Naive thymus-derived CD4-positive, alpha-beta T cell (primary cell): ENCODE measurements around the gene CHCHD10. TPM values are rescaled to one million over a fixed set of nuclear protein-coding genes. Genes with fewer than 3 reads are reported as not detected.
A peak's percentile ranks its signal among the peaks of the same experiment; 100 is the strongest.

Experiments used
- ATAC-seq: fragments of 150-1000 bp; cut with Tn5 transposase; 2 replicates; pipeline ENCODE4 v1.10.0; 2021; ENCODE audit warnings: mild to moderate bottlenecking, moderate library complexity
- CTCF ChIA-PET: fragments of 350-600 bp; sonication (Branson Sonifier 250); formaldehyde crosslinking; loops from one replicate; lab custom pipeline; 2021; ENCODE audit warnings: antibody characterized with exemption; lab: Charles Lee
- POLR2A ChIA-PET: fragments of 350-600 bp; sonication (Branson Sonifier 250); formaldehyde crosslinking; loops from one replicate; lab custom pipeline; 2021; ENCODE audit warnings: antibody characterized with exemption, inconsistent platforms; lab: Charles Lee
- DNase-seq, 9 donors: peaks; one replicate each; pipeline versions ENCODE4 v3.0.0 to v3.0.0-alpha.2; 2020 to 2022; ENCODE audit warnings: mixed read lengths in 1 of 9
- H3K27ac ChIP-seq: one replicate; pipeline ENCODE4 v1.7.0; 2013; ENCODE audit warnings: mild to moderate bottlenecking, low read depth, low read length, moderate library complexity
- H3K27me3 ChIP-seq, 2 donors: one replicate each; pipeline ENCODE4 v1.7.0; 2013; ENCODE audit warnings: low read length in 2 of 2, mild to moderate bottlenecking in 2 of 2, moderate library complexity in 2 of 2; ENCODE audit not compliant: control insufficient read depth in 2 of 2, insufficient read depth in 2 of 2
- H3K36me3 ChIP-seq, 3 experiments: 1 replicate in 2 of 3; 2 replicates in 1 of 3; pipeline ENCODE4 v1.7.0; 2013; ENCODE audit warnings: low read length in 3 of 3, mild to moderate bottlenecking in 3 of 3, moderate library complexity in 1 of 3; ENCODE audit not compliant: insufficient read depth in 3 of 3, control insufficient read depth in 2 of 3
- H3K4me1 ChIP-seq, 2 donors: one replicate each; pipeline ENCODE4 v1.7.0; 2013; ENCODE audit warnings: low read length in 2 of 2, mild to moderate bottlenecking in 2 of 2, moderate library complexity in 1 of 2; ENCODE audit not compliant: control insufficient read depth in 2 of 2, insufficient read depth in 2 of 2
- H3K4me3 ChIP-seq: 2 replicates; pipeline ENCODE4 v1.7.0; 2013; ENCODE audit warnings: mild to moderate bottlenecking, low read length
- H3K9me3 ChIP-seq, 3 experiments: 1 replicate in 2 of 3; 2 replicates in 1 of 3; pipeline ENCODE4 v1.7.0; 2013; ENCODE audit warnings: low read length in 3 of 3; ENCODE audit not compliant: control insufficient read depth in 2 of 3
- H3K27ac Mint-ChIP-seq, 9 donors: one replicate each; pipeline ENCODE4 v1.8.0; 2020 to 2022; ENCODE audit warnings: mixed read lengths in 9 of 9, mild to moderate bottlenecking in 8 of 9, moderate library complexity in 5 of 9, inconsistent platforms in 2 of 9
- H3K27me3 Mint-ChIP-seq, 5 donors: one replicate each; pipeline ENCODE4 v1.8.0; 2021 to 2022; ENCODE audit warnings: mixed read lengths in 5 of 5, mild to moderate bottlenecking in 1 of 5
- H3K36me3 Mint-ChIP-seq, 5 donors: one replicate each; pipeline ENCODE4 v1.8.0; 2020 to 2022; ENCODE audit warnings: mixed read lengths in 5 of 5, mild to moderate bottlenecking in 3 of 5, inconsistent platforms in 1 of 5
- H3K4me1 Mint-ChIP-seq, 7 donors: one replicate each; pipeline ENCODE4 v1.8.0; 2020 to 2022; ENCODE audit warnings: mixed read lengths in 7 of 7, mild to moderate bottlenecking in 3 of 7, inconsistent platforms in 1 of 7
- H3K4me3 Mint-ChIP-seq, 10 donors: one replicate each; pipeline ENCODE4 v1.8.0; 2020 to 2022; ENCODE audit warnings: mild to moderate bottlenecking in 10 of 10, mixed read lengths in 10 of 10, moderate library complexity in 6 of 10, inconsistent platforms in 2 of 10
- H3K9me3 Mint-ChIP-seq, 11 donors: one replicate each; pipeline ENCODE4 v1.8.0; 2020 to 2022; ENCODE audit warnings: mixed read lengths in 11 of 11, mild to moderate bottlenecking in 4 of 11, inconsistent platforms in 1 of 11, moderate library complexity in 1 of 11
- intact Hi-C, 2 donors: fragments of 100-400 bp; cut with micrococcal nuclease; formaldehyde crosslinking; loops; one replicate each; pipeline ENCODE4 v1.15.1; 2023
- polyA plus RNA-seq, 2 donors: library from polyadenylated mRNA; unstranded; fragments of 300-500 nt; fragmentation: Illumina TruSeq; gene quantifications; one replicate each; pipeline ENCODE4 v1.2.3, GENCODE V29; 2021
- total RNA-seq, 6 experiments: library from RNA in 5 of 6; stranded (reverse) in 5 of 6; gene quantifications; 1 replicate in 5 of 6; 2 replicates in 1 of 6; pipeline ENCODE4 v1.2.3 and lab custom pipeline; 2021 to 2026

Gene CHCHD10
- total and polyA plus RNA-seq, 7 experiments from 2014 or later = 25.6 to 56.1 (median 42.2) TPM

DNA sequence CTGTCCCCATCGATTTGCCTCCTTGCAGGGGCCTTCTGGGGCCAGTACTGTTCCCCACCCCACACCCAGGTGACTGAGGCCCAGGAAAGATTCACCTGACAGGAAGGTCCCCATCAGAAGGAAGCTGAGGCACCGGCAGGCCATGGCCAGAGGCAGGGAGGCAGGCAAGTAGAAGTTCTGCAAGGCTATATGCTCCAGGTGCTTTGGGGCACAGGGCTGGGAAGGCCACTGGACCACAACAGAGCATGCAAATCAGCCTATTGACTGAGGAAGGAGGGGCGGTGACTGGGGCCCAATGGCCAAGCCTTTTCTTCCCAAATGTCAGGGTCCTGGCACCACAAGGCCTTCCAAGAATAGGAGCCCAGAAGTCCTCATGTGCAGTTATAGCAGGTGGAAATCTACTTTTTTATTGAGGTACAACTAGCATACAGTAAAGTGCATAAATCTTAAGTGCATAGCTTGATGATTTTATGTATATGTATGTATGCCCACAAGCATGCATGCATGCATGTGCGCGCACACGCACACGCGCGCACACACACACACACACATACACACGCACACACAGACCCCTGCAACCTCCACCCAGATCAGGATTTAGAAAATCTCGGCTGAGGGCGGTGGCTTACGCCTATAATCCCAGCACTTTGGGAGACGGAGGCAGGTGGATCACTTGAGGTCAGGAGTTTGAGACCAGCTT is 13.4 kb downstream of the CHCHD10 start, which contains the start of gene VPREB3:
VPREB3 (minus strand) TSS at position 206 of the 700 bp plus-strand sequence; CDS start at position 144, 62 bp downstream.
- Histone ChIP-seq H3K4me3 (no peak within 1 kb of the TSS), H3K9me3 (no peaks in the 10 kb centered on the region), H3K27ac (no peak within 1 kb of the TSS), H3K36me3 (no peaks in the 10 kb centered on the region), H3K27me3 (no peaks in the 10 kb centered on the region), H3K4me1 (peaks cover 0 to 9% of the 10 kb centered on the region in 2 donors)
- ATAC-seq (no peak), DNase-seq (no peak)
- ChIA-PET CTCF (interaction anchor here (0.7 to 1.6 kb wide), 3 partner anchors 15 to 529 kb away, joined by 3 to 4 read pairs (median 3); no protein-coding TSS in a partner anchor), POLR2A (interaction anchor here (1.4 kb wide), 1 partner anchor 9 kb away, joined by 6 read pairs; the partner anchor contains the start of gene C22orf15)
- intact Hi-C loops = loop anchor here (5.0 to 10.0 kb wide), 3 partner anchors 37 to 800 kb away; partner anchors contain the start of genes GUCD1 (in 1 of the 2) and SNRPD3 (in 1 of the 2)
- H3K4me1 Mint-ChIP-seq = peaks cover 11 to 18% (median 13%) of the 10 kb centered on the region in 7 donors
- H3K36me3 Mint-ChIP-seq = peaks cover 0 to 6% (median 0%) of the 10 kb centered on the region in 5 donors
- peak within 1 kb of the TSS in 4 of 9 donors; percentile 13 to 71 (median 25) for H3K27ac Mint-ChIP-seq
- no peaks in the 10 kb centered on the region for H3K27me3 Mint-ChIP-seq
- H3K9me3 Mint-ChIP-seq = no peaks in the 10 kb centered on the region
- H3K4me3 Mint-ChIP-seq = peak within 1 kb of the TSS in 4 of 10 donors; percentile 14 to 42 (median 28)

DNA sequence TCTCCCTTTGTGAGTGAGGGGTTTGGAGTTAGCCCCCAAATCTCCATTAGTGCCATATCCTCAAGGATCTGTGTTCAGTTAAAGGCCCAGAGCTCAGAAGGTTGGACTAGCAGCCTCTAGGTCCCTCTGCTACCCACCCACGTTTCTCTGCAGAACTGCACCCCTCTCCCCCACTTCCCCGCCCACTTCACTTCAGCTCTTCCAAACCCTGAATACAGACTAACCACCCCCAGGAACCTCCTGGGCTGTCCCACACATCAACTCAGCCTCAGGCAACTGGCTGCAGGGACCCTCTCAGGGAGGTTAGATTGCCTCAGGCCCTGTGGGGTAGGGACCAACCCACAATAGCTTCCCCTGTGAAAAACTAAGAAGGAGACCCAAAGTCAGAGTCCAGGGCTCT is 14.4 kb downstream of the CHCHD10 start:
- Histone ChIP-seq H3K4me3 (no peak overlapping the region), H3K36me3 (no peaks in the 10 kb centered on the region), H3K27ac (no peak overlapping the region), H3K4me1 (peaks cover 0 to 9% of the 10 kb centered on the region in 2 donors), H3K27me3 (no peaks in the 10 kb centered on the region), H3K9me3 (no peaks in the 10 kb centered on the region)
- no peaks in the 10 kb centered on the region for H3K9me3 Mint-ChIP-seq
- H3K4me1 Mint-ChIP-seq = peaks cover 11 to 18% (median 13%) of the 10 kb centered on the region in 7 donors
- POLR2A ChIA-PET = no interaction called here
- H3K4me3 Mint-ChIP-seq = peak overlapping the region in 3 of 10 donors; percentile 25 to 42 (median 32)
- intact Hi-C loops = loop anchor here (5.0 to 10.0 kb wide), 3 partner anchors 36 to 801 kb away; partner anchors contain the start of genes GUCD1 (in 1 of the 2) and SNRPD3 (in 1 of the 2)
- H3K27ac Mint-ChIP-seq = peak overlapping the region in 3 of 9 donors; percentile 13 to 41 (median 25)
- H3K36me3 Mint-ChIP-seq = peaks cover 0 to 6% (median 0%) of the 10 kb centered on the region in 5 donors
- CTCF ChIA-PET = interaction anchor here (0.8 to 1.6 kb wide), 2 partner anchors 17 to 530 kb away, joined by 3 read pairs; no protein-coding TSS in a partner anchor
- DNase-seq (no peak), ATAC-seq (no peak)
- H3K27me3 Mint-ChIP-seq = no peaks in the 10 kb centered on the region

DNA sequence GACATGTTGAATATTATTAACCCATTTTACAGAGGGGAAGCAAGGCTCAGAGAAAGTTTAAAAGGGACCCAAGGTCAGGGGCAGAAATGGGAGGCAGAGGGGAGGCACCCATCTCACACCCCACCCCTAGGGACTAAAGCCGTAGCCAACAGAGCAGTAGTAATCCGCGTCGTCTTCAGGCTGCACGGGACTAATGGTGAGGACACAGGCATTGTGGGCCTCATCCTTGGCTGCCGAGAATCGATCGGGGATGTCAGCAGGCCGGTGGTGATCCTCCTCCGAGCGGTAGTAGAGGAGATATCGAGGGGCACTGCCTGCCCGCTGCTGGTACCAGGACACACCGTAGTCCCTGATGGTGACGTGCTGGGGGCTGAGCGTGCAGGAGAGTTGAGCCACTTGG is 15.0 kb downstream of the CHCHD10 start:
- Mint-ChIP-seq H3K36me3 (peaks cover 0 to 6% (median 0%) of the 10 kb centered on the region in 5 donors), H3K4me1 (peaks cover 11 to 18% (median 13%) of the 10 kb centered on the region in 7 donors), H3K27me3 (no peaks in the 10 kb centered on the region), H3K4me3 (peak overlapping the region in 6 of 10 donors; percentile 10 to 85 (median 58)), H3K27ac (peak overlapping the region in 2 of 9 donors; percentile 37 to 70), H3K9me3 (no peaks in the 10 kb centered on the region)
- DNase-seq (no peak), ATAC-seq (no peak)
- Histone ChIP-seq H3K4me1 (peaks cover 0 to 9% of the 10 kb centered on the region in 2 donors), H3K27me3 (no peaks in the 10 kb centered on the region), H3K27ac (no peak overlapping the region), H3K9me3 (no peaks in the 10 kb centered on the region), H3K4me3 (no peak overlapping the region), H3K36me3 (no peaks in the 10 kb centered on the region)
- ChIA-PET CTCF (interaction anchor here (1.6 kb wide), 1 partner anchor 18 kb away, joined by 3 read pairs; no protein-coding TSS in a partner anchor), POLR2A (interaction anchor here (0.7 kb wide), 1 partner anchor 104 kb away, joined by 3 read pairs; no protein-coding TSS in a partner anchor)
- intact Hi-C loops = loop anchor here (5.0 to 10.0 kb wide), 3 partner anchors 35 to 802 kb away; partner anchors contain the start of genes GUCD1 (in 1 of the 2) and SNRPD3 (in 1 of the 2)

DNA sequence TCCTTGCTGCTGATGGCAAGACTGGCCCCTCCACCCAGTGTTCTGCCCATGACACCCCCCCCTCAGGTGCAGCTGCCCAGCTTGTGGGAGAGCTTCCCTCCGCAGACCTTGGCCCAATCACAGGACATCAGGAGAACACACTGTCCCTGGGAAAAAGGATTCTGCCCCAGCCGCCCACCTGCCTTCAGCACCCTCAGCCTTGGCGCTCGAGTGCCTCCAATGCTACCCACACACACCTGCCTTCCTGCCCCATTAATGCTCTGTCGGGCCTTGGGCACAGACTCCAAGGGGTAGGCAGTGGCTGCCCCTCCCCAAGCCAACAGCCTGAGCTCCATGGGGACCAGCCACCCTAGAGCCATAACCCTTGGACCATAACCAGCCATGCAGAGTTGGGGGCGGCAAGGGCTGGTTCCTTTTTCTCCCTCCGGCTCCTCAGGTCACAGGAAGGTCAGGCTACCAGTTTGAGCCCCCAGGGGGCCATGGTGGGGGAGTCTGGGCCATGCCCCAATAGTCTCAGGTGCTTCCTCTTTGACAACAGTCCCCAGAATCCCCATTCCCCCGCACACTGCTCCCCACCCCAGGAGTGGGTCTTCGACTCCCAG is 15.6 kb downstream of the CHCHD10 start:
- ChIA-PET CTCF (no interaction called here), POLR2A (interaction anchor here (0.7 to 3.4 kb wide), 3 partner anchors 15 to 104 kb away, joined by 3 to 9 read pairs (median 4); partner anchors contain the start of gene CHCHD10)
- Histone ChIP-seq H3K27me3 (no peaks in the 10 kb centered on the region), H3K4me3 (no peak overlapping the region), H3K9me3 (no peaks in the 10 kb centered on the region), H3K27ac (no peak overlapping the region), H3K36me3 (no peaks in the 10 kb centered on the region), H3K4me1 (peaks cover 0 to 9% of the 10 kb centered on the region in 2 donors)
- peaks cover 11 to 18% (median 13%) of the 10 kb centered on the region in 7 donors for H3K4me1 Mint-ChIP-seq
- H3K27me3 Mint-ChIP-seq = no peaks in the 10 kb centered on the region
- H3K27ac Mint-ChIP-seq = peak overlapping the region in 6 of 9 donors; percentile 37 to 91 (median 78)
- no peak for ATAC-seq
- intact Hi-C loops = loop anchor here (5.0 to 10.0 kb wide), 3 partner anchors 35 to 803 kb away; partner anchors contain the start of genes GUCD1 (in 1 of the 2) and SNRPD3 (in 1 of the 2)
- no peaks in the 10 kb centered on the region for H3K9me3 Mint-ChIP-seq
- H3K4me3 Mint-ChIP-seq = peak overlapping the region; percentile 54 to 85 (median 72)
- peaks cover 0 to 6% (median 0%) of the 10 kb centered on the region in 5 donors for H3K36me3 Mint-ChIP-seq
- no peak for DNase-seq

DNA sequence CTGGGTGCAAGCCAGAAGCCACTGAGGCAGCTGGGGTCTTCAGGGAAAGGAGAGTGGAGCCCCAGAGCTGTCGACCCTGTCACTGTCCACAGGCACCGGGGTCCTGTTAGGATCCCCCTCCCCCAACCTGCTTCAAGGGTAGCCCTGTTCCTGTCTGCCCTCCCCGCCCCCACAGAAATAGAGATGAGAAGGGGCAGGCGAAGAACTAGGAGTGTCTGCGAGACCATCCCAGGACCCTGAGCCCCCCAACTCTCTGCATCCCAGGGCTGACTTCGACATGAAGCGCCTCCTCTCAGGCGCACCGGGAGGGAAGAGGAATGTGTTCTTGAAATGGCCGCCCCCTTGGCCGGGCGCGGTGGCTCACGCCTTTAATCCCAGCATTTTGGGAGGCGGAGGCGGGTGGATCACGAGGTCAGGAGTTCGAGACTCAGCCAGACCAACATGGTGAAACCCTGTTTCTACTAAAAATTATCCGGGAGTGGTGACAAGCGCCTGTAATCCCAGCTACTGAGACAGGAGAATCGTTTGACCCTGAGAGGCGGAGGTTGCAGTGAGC is 16.3 kb downstream of the CHCHD10 start:
- H3K27ac Mint-ChIP-seq = peak overlapping the region in 7 of 9 donors; percentile 21 to 87 (median 48)
- DNase-seq (peak in 1 of 9 donors; percentile 33), ATAC-seq (peak; percentile 3)
- H3K4me1 ChIP-seq = peaks cover 0 to 9% of the 10 kb centered on the region in 2 donors
- intact Hi-C loops = loop anchor here (1.0 to 10.0 kb wide), 10 partner anchors 12 to 803 kb away; partner anchors contain the start of genes CHCHD10 (in 2 of the 2), DERL3 (in 1 of the 2), GUCD1 (in 1 of the 2) and SMARCB1 (in 1 of the 2)
- peaks cover 11 to 18% (median 13%) of the 10 kb centered on the region in 7 donors for H3K4me1 Mint-ChIP-seq
- H3K9me3 ChIP-seq = no peaks in the 10 kb centered on the region
- POLR2A ChIA-PET = interaction anchor here (1.1 to 3.4 kb wide), 7 partner anchors 12 to 107 kb away, joined by 3 to 15 read pairs (median 7); partner anchors contain the start of genes C22orf15, CHCHD10 and SLC2A11
- H3K9me3 Mint-ChIP-seq = peaks cover 0 to 2% (median 0%) of the 10 kb centered on the region in 11 donors
- no peaks in the 10 kb centered on the region for H3K27me3 Mint-ChIP-seq
- CTCF ChIA-PET = no interaction called here
- H3K27me3 ChIP-seq = no peaks in the 10 kb centered on the region
- peak overlapping the region; percentile 73 for H3K27ac ChIP-seq
- H3K36me3 Mint-ChIP-seq = peaks cover 0 to 6% (median 0%) of the 10 kb centered on the region in 5 donors
- peak overlapping the region; percentile 79 for H3K4me3 ChIP-seq
- no peaks in the 10 kb centered on the region for H3K36me3 ChIP-seq
- peak overlapping the region; percentile 52 to 85 (median 74) for H3K4me3 Mint-ChIP-seq
